ENCODE data around the gene TRIM10.
A peak's percentile ranks its signal among the peaks of the same experiment; 100 is the strongest.
"Not testable (repeated sequence)": the region's sequence is repeated elsewhere in the genome, so short reads cannot be mapped to it uniquely, and the experiment has no call there.

The TRIM10 gene

DNA sequence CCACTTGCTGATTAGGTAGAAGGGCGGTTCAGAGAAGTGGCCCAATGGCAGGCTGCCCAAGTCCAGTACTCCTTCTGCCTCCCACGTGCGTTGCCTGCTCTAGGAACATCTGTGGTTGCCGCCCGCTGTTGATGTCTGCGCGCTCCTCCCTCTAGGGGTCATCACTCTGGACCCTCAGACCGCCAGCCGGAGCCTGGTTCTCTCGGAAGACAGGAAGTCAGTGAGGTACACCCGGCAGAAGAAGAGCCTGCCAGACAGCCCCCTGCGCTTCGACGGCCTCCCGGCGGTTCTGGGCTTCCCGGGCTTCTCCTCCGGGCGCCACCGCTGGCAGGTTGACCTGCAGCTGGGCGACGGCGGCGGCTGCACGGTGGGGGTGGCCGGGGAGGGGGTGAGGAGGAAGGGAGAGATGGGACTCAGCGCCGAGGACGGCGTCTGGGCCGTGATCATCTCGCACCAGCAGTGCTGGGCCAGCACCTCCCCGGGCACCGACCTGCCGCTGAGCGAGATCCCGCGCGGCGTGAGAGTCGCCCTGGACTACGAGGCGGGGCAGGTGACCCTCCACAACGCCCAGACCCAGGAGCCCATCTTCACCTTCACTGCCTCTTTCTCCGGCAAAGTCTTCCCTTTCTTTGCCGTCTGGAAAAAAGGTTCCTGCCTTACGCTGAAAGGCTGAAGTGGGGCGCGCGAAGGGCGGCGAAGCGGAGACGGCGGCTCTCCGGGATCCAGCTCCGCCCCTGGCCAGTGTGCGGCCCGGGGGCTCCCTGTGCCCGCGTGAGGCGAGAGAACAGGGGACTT, 10.9 kb upstream of the TRIM10 start:
- DNase-seq, result no peak

- DNase-seq, result no peak
These were observed 8.9 kb upstream of the TRIM10 start for GRCh38 chr6:30169658-30170614.

GRCh38 chr6:30168741-30169140, 7.7 kb upstream of the TRIM10 start:
- no peak for DNase-seq

DNA sequence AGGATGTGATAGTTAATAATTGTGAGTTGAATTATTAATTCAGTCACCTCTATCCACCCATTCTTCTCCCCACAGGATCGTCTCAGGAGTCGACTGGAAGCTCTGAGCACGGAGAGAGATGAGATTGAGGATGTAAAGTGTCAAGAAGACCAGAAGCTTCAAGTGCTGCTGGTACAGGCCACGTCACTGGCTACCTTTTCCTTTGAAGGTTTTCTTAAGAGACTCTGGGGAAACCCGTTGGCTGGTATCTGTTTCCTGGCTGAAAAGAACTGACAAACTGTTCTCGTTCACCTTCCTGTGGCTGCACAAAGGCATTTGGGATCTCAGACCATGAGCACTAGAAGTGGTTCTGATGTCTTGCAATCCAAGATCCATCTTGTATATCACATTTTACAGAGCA, 6.1 kb upstream of the TRIM10 start:
- DNase-seq, result no peak

GRCh38 chr6:30165238-30165637, 4.2 kb upstream of the TRIM10 start:
- not testable (repeated sequence) for DNase-seq

- no peak for DNase-seq
These were observed 3.7 kb upstream of the TRIM10 start for GRCh38 chr6:30164714-30165113.

GRCh38 chr6:30163918-30164654, 3.1 kb upstream of the TRIM10 start:
- no peak for DNase-seq

- DNase-seq, result peak; percentile 55
These were observed 2.3 kb upstream of the TRIM10 start, which contains the start of gene TRIM15 for GRCh38 chr6:30163090-30163917. Gene TRIM15 (plus strand): TSS chr6:30163546. CDS start chr6:30163685, 139 bp downstream.

DNA sequence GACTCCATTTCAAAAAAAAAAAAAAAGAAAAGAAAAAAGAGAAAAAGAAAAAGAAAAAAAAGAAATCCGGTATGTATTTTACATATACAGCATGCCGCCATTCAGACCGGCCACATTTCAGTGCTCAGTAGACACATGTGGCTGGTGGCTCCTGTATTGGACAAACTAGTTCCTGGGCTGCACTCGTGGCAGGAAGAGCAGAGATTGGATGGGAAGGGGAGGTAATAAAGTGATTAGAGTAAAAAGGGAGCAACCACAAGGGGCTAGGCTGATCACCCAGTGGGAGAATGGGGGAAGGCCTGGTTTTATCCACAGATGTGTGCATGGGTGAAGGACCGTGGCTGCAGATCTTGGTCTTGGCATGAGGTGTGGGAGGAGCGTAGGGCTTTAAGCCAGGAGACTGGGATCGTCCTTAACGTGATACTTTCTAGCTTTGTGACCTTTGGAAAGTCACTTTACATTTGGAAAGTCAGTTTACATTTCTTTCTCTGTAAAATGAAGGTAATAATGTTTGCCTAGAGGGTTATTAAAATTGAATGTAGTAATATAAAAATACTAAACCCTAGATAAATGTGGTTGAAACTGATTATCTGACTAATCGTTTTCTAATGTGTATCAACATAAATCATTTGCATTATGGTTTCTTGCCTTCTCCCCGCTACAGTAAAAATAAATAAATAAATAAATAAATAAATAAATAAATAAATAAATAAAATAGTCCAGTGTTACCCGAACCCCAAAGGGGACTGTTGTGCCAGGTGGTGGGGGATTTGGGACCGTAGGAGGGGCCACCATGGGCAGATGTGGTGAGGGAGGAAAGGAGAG, 1.5 kb upstream of the TRIM10 start:
- DNase-seq, result no peak

DNA sequence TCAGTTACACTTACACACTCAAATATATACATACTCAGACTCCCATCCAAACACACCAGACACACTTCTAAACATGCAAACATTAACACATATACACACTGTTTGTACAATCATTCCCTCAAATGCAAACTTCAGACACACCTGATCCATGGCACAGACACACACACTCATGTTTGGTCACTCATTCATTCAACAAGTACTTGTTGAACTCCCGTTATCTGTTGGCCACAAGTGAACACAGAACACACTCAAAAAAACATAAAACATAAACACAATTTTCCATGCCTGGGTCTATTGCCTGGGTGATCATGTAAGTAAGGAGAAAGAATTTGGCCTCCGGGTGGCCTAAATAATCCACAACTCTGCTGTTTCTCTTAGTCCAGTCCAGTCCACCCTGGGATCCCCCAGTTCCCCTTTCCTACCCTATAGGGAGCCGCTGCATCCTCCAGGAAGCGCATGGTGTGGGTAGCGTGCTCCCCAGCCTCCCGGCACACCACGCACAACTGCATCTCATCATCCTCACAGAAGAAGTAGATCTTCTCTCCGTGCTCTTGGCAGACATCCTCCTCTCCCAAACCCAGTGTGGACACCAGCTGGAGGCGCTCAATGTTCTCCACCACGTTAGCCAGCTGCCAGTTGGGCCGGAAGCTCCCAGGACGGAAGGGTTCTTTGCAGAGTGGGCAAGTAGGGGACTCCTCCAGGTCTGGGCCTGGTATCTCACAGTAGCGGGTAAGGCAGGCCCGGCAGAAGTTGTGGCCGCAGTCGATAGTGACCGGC, 815 bp downstream of the TRIM10 start:
- DNase-seq, result no peak

DNA sequence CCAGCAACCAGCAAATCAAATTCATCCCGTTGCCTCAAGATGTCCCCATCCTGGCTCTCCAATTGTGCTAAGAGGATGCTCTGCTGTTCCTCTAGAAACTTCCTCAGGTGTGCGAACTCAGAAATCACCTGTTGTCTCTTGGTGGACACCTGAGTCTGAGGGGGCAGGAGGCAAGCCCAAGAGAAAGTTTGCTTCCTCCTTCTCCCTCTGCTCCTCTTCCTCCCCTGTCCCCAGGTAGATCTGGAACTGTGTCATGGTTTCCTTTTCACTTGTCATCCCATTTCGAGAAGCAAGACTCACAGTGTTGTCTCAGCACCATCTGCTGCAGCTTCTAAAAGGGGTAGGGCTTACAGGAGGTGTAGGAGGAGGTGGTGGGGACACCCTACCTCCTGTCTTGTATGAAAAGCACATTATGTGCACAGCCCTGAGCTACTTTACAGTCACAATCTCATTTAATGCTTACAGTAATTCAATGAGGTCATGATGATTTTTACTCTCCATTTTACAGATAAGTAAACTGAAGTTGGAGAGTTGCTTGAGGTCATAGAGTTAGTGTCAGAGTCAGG, 2.5 kb downstream of the TRIM10 start:
- DNase-seq, result no peak

- DNase-seq, result no peak
These were observed 3.0 kb downstream of the TRIM10 start for GRCh38 chr6:30157999-30158398.

DNA sequence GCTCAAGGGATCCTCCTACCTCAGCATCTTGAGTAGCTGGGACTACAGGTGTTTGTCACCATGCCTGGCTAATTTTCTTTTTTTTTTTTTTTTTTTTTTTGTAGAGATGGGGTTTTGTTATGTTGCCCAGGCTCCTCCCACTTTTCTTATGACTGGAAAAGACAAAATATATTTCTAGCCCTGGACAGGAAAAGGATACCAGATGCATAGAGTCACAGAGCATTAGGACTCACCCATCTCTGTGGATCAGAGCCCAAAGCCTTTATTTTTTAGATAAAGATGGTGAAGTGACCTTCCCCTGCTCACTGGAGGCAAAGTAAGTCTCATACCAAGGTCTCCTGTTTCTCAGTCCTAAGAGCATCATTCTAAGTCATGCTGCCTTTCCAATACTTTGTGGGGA, 3.4 kb downstream of the TRIM10 start:
- DNase-seq, result no peak

DNA sequence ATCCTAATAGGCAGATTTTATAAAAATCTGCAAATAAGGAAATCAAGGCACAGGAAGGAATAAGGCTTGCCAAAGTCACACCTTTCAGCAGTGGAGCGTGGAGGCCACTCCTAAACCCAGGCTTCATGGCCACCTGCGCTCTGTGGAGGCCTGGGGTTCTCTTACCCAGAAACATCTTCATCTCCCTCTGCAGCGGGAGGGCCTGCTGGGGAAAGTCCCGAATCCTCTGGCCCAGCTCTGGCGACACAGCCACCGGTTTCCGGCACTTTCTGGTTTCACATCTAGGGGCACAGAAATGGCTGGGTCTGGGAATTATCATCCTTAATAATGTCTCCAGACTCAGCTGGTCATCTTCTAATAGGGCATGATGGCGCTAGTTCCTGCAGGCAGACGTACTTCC, 4.2 kb downstream of the TRIM10 start:
- no peak for DNase-seq

DNA sequence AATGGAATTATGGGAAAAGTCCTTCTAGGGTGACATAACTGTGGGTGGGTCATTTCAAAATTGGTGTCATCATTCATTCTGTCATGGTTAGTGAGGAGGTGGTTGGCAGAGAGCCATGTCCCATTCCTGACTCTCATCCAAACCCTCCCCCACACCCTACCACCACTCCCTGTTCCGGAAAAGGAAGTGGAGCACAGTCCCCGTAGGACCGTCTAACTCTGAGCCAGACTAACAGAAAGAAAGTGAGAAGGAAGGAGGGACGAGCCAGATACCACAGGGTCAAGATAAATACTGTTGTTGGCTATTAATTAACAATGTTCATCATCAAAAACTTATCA, 4.8 kb downstream of the TRIM10 start:
- DNase-seq, result no peak

DNA sequence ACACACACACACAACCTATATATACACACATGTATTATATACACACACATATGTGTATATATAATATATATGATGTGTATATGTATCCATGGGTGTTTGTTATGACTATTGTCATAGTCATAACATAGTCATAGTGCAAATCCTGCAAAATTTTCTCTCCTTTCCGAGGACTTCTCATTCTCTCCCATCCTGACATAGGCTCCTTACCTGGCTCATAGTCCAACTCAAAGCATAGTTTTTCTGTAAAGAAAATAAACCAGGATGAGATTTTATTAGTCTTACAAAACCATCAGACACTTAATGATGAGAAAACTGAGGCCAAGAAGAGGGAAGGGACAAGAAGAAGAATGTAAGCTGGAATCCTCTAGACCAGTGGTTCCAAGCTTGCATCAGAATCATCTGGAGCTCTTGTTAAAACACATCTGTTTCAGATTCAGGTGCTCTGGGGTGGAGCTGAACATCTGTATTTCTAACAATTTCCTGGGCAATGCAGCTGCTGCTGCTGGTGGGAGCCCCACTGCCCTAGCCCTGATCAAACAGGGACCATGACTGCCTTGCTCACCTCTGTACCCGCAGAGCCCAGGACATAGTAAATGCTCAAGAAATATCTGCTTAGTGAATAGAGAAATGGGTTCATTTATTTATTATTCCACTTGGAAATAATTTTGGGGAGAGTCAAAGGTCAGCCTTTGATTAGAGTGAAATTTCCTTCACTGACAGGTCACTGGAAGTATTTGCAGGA, 5.3 kb downstream of the TRIM10 start:
- no peak for DNase-seq

GRCh38 chr6:30154709-30155519, 6.1 kb downstream of the TRIM10 start:
- DNase-seq, result no peak

- no peak for DNase-seq
These were observed 7.0 kb downstream of the TRIM10 start for GRCh38 chr6:30154061-30154460.

Data from stimulated activated naive CD4-positive, alpha-beta T cell treated with Interleukin-2 at 50 U/mL for 16 hours (primary cell).